GM12872 (cell line): ENCODE data around the gene NXPE1.

Experiments used
- TF ChIP-seq, protein P1 (sequence below): IDR thresholded peaks from 3 replicates; pipeline ENCODE4 v1.5.1; 2011; ENCODE audit warnings: low read depth, mild to moderate bottlenecking, low read length, moderate library complexity; ENCODE audit not compliant: insufficient read depth

The NXPE1 gene

DNA sequence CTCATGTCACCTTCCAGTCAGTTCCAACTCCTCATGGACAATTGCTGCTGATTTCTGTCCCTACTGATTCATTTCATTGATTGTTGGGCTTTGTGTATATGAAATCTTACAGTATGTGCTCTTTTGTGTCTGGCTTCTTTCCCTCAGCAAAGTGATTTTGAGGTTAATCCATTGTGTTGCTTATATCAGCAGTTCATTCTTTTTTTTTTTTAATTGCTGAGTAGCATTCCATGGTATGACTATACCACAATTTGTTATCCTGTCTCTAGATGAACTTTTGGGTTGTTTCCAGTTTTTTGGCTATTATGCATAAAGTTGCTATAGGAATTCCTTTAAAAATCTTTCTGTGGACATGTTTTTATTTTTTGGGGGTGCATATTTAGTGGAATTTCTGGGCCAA, 59.9 kb downstream of the NXPE1 start:
- TF ChIP-seq, protein P1, sequence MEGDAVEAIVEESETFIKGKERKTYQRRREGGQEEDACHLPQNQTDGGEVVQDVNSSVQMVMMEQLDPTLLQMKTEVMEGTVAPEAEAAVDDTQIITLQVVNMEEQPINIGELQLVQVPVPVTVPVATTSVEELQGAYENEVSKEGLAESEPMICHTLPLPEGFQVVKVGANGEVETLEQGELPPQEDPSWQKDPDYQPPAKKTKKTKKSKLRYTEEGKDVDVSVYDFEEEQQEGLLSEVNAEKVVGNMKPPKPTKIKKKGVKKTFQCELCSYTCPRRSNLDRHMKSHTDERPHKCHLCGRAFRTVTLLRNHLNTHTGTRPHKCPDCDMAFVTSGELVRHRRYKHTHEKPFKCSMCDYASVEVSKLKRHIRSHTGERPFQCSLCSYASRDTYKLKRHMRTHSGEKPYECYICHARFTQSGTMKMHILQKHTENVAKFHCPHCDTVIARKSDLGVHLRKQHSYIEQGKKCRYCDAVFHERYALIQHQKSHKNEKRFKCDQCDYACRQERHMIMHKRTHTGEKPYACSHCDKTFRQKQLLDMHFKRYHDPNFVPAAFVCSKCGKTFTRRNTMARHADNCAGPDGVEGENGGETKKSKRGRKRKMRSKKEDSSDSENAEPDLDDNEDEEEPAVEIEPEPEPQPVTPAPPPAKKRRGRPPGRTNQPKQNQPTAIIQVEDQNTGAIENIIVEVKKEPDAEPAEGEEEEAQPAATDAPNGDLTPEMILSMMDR = no peak

DNA sequence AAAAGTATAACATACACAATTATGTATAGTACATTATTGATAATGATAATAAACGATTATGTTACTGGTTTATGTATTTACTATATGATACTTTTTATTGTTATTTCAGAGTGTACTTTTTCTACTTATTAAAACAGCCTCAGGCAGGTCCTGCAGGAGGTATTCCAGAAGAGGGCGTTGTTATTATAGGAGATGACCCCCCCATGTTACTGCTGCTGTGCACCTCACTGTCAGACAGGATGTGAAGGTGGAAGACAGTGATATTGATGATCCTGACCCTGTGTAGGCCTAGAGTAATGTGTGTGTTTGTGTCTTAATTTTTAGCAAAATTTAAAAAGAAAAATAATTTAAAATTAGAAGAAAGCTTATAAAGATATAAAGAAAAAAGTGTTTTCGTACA, 62.8 kb downstream of the NXPE1 start:
- TF ChIP-seq, protein P1 = no peak

DNA sequence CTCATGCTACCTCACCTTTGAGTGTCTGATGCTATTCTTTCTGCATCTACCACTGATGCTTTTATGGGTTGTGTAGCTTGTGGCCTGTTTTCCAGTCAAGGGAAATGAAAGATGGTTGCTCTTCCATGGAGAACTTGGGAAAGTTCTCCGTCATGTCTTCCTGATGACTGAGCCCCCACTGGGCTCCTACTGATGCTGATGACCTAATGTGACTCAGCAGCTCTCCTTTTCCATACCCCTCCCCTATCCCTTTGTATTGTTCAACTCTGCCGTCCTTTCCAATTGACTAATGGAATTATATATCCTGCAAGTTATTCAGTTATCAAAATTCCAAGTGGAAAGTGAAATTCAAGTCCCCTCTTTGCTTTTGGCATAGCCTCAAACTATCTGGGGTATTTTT, 75.8 kb downstream of the NXPE1 start:
- TF ChIP-seq, protein P1 = no peak

DNA sequence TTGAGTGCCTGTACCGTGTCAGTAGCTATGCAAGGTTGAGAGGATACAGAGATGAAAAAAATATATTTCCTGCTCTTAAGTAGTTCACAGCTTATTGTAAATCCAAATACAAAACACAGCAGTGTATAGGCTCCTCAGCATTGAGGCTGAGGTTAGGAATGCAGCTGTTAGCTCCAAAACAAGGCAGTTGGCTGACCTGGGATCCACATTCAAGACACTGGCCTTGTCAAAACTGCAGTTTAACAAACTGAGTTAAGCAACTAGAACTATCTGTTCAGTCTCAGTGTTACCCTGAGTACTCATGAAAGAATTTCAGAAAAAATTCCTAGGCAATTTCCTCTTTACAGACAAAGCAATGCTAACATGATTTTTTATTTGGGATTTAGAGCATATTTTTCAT, 77.6 kb downstream of the NXPE1 start:
- TF ChIP-seq, protein P1 = no peak

DNA sequence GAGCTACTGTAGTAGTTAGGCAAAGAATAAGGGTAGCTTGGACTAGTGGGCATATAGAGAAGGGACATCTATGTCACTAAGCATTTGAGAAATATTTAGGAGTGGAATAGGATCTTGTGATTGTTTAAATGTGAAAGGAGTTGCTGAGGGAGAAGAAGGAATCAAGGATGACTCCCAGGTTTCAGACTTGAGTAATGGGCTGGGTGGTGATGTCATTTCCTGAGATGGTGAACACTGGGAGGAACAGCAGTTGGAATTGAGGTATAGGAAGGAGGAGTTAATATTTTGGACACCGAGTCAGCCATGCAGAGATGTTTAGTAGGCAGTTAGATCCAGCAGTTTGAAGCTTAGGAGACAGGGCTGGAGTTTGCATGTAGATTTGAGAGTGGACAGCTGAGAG, 80.3 kb downstream of the NXPE1 start:
- TF ChIP-seq, protein P1 = no peak

DNA sequence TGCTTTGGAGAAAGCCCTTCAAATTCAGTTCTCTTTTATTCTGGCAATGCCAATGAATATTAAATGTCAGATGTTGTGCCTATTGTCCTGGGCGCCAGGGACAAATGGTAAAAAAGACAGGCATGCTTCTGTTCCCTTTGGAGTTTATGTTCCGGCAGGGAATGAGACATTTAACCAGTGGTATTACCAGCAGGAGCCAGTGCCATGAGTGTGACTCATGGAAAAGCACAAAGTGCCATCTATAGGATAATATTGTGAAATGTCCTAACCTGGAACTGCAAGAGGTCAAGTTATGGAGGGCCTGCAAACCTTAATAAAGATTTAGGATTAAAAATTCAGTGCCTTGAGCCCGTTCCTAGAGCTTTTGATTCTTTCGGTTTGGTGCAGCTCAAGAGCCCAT, 80.9 kb downstream of the NXPE1 start:
- TF ChIP-seq, protein P1 = no peak

DNA sequence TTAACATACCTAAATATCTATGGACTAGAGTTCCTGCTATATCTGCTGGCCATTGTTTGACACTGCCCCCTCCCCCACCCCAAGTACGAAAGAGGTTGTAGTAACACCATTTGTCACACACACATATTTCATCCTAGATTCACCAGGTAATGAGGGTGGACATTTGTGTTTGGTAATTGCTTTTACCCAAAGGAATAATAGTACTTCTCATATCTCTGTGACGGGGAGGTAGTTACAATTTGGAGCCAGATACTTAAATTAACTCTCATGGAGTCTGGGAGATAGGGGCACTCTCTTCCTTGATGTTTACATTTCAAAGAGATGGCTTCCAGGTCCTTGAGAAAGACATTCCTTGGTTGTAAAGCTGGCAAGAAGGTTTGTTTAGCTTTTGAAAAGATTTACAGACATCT, 81.7 kb downstream of the NXPE1 start:
- TF ChIP-seq, protein P1 = no peak

DNA sequence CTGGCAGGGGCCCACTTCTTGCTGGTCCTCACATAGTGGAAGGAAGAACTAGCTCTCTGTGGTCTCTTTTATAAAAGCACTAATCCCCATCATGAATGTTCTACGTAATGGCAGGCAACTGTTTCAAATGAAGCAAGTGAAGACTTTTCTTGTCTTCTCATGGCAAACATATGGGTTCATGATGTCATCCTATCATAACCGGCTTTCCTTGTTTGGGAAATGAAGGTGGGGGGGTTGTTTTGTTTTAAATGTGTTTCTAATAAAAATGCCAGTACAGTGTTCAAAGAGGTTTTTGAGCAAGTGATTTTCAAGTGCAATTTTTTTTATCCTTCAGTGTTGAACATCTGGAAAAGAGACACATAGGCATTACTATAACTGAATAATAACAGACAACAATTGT, 87.0 kb downstream of the NXPE1 start:
- TF ChIP-seq, protein P1 = no peak
